B cell (primary cell): ENCODE measurements around the gene TRIM50. TPM values are rescaled to one million over a fixed set of nuclear protein-coding genes. Genes with fewer than 3 reads are reported as not detected.
"Not testable (repeated sequence)": the region's sequence is repeated elsewhere in the genome, so short reads cannot be mapped to it uniquely, and the experiment has no call there.

ENCODE experiments used
- ATAC-seq: fragments of 200-7000 bp; cut with Tn5 transposase; one replicate; pipeline ENCODE4 v1.10.0; 2021; ENCODE audit warnings: low read depth, mild to moderate bottlenecking, moderate number of reproducible peaks, moderate library complexity
- CTCF ChIA-PET: fragments of 350-600 bp; sonication (Branson Sonifier 250); formaldehyde crosslinking; loops from one replicate; lab custom pipeline; 2021; ENCODE audit warnings: antibody characterized with exemption, inconsistent platforms; lab: Charles Lee
- POLR2A ChIA-PET: fragments of 350-600 bp; sonication (Branson Sonifier 250); formaldehyde crosslinking; loops from one replicate; lab custom pipeline; 2021; ENCODE audit warnings: antibody characterized with exemption; lab: Charles Lee
- DNase-seq: peaks from one replicate; pipeline ENCODE4 v3.0.0; 2013
- H2AFZ ChIP-seq: 2 replicates; pipeline ENCODE4 v1.6.1; 2012; ENCODE audit warnings: mild to moderate bottlenecking, low read depth, low read length; ENCODE audit not compliant: insufficient read depth, poor library complexity, severe bottlenecking
- H3K27ac ChIP-seq, 2 donors: 1 replicate in 1 of 2; 2 replicates in 1 of 2; pipeline ENCODE4 v1.5.1; 2012 to 2013; ENCODE audit warnings: low read length in 2 of 2, mild to moderate bottlenecking in 2 of 2, moderate library complexity in 1 of 2
- H3K27me3 ChIP-seq, 4 experiments: fragments of 200-600 bp in 1 of 4; sonication (generic) in 1 of 4; replicated peaks in 1 of 4; 1 replicate in 2 of 4; 2 replicates in 2 of 4; pipeline versions ENCODE4 v1.6.1 to v1.7.0; 2013 to 2016; ENCODE audit warnings: low read length in 3 of 4, mild to moderate bottlenecking in 2 of 4, mixed read lengths in 1 of 4, moderate library complexity in 1 of 4; ENCODE audit not compliant: insufficient read depth in 4 of 4, control insufficient read depth in 3 of 4; ENCODE audit errors: control extremely low read depth in 1 of 4
- H3K36me3 ChIP-seq, 2 experiments: replicated peaks in 1 of 2; 1 replicate in 1 of 2; 2 replicates in 1 of 2; pipeline versions ENCODE4 v1.6.1 to v1.7.1; 2013; ENCODE audit warnings: low read length in 1 of 2; ENCODE audit not compliant: insufficient read depth in 2 of 2, control insufficient read depth in 1 of 2; ENCODE audit errors: control extremely low read depth in 1 of 2, extremely low read depth in 1 of 2
- H3K4me1 ChIP-seq, 2 donors: fragments of 200-600 bp in 1 of 2; sonication (generic) in 1 of 2; 1 replicate in 1 of 2; 2 replicates in 1 of 2; pipeline versions ENCODE4 v1.5.1 to v1.6.1; 2013 to 2017; ENCODE audit warnings: low read length in 2 of 2; ENCODE audit not compliant: control insufficient read depth in 2 of 2, insufficient read depth in 2 of 2
- H3K4me2 ChIP-seq: replicated peaks from 2 replicates; pipeline ENCODE3; 2012; ENCODE audit warnings: mild to moderate bottlenecking, low read depth, low read length; ENCODE audit not compliant: poor library complexity, severe bottlenecking
- H3K4me3 ChIP-seq, 5 experiments: fragments of 200-600 bp in 1 of 5; sonication (generic) in 1 of 5; 1 replicate in 3 of 5; 2 replicates in 2 of 5; pipeline versions ENCODE4 v1.5.1 to v1.7.0; 2011 to 2016; ENCODE audit warnings: low read length in 4 of 5, mild to moderate bottlenecking in 4 of 5, low read depth in 2 of 5, control low read depth in 1 of 5, moderate library complexity in 1 of 5; ENCODE audit not compliant: insufficient read depth in 1 of 5; ENCODE audit errors: control extremely low read depth in 1 of 5, extremely low read depth in 1 of 5
- H3K79me2 ChIP-seq: fragments of 200-600 bp; sonication (generic); one replicate; pipeline ENCODE4 v1.6.0; 2016; ENCODE audit warnings: low read length; ENCODE audit not compliant: control insufficient read depth, insufficient read depth
- H3K9ac ChIP-seq: fragments of 200-600 bp; sonication (generic); 2 replicates; pipeline ENCODE4 v1.6.1; 2017; ENCODE audit warnings: mild to moderate bottlenecking, low read length, moderate library complexity
- H3K9me3 ChIP-seq, 3 donors: one replicate each; pipeline versions ENCODE4 v1.6.1 to v1.7.1; 2013; ENCODE audit warnings: low read length in 2 of 3; ENCODE audit not compliant: control insufficient read depth in 2 of 3, insufficient read depth in 1 of 3; ENCODE audit errors: control extremely low read depth in 1 of 3
- H4K20me1 ChIP-seq: 2 replicates; pipeline ENCODE4 v1.6.0; 2012; ENCODE audit warnings: mild to moderate bottlenecking, low read length; ENCODE audit not compliant: insufficient read depth, control insufficient read depth, poor library complexity, severe bottlenecking
- H3K27ac Mint-ChIP-seq: one replicate; pipeline ENCODE4 v1.8.0; 2021; ENCODE audit warnings: mixed read lengths
- H3K27me3 Mint-ChIP-seq: one replicate; pipeline ENCODE4 v1.8.0; 2021; ENCODE audit warnings: mixed read lengths
- H3K4me1 Mint-ChIP-seq: one replicate; pipeline ENCODE4 v1.8.0; 2021; ENCODE audit warnings: mixed read lengths
- H3K4me3 Mint-ChIP-seq: one replicate; pipeline ENCODE4 v1.8.0; 2021; ENCODE audit warnings: mixed read lengths
- H3K9me3 Mint-ChIP-seq: one replicate; pipeline ENCODE4 v1.8.0; 2022; ENCODE audit warnings: mixed read lengths; ENCODE audit not compliant: insufficient read depth
- EZH2 ChIP-seq: IDR thresholded peaks from 2 replicates; pipeline ENCODE4 v1.6.1; 2012; ENCODE audit warnings: borderline replicate concordance, low read depth, mild to moderate bottlenecking, moderate library complexity, low read length; ENCODE audit not compliant: insufficient read depth, poor library complexity, severe bottlenecking
- WGBS: methylation state at CpG from one replicate; pipeline ENCODE4 v1.1.5; 2013; ENCODE audit warnings: missing lambda C conversion rate; ENCODE audit not compliant: insufficient coverage; 5-methylcytosine and 5-hydroxymethylcytosine counted together
- intact Hi-C: fragments of 100-400 bp; cut with micrococcal nuclease; formaldehyde crosslinking; loops from one replicate; pipeline ENCODE4 v1.10.0; 2022
- polyA minus RNA-seq: library from RNA; depleted of rRNA, polyadenylated mRNA; stranded (reverse); fragments of >200 nt; gene quantifications from 2 replicates; pipeline ENCODE4 v1.2.3, GENCODE V29; 2012
- polyA plus RNA-seq: library from polyadenylated mRNA; depleted of rRNA; stranded (reverse); fragments of >200 nt; gene quantifications from 2 replicates; pipeline ENCODE4 v1.2.3, GENCODE V29; 2012
- total RNA-seq, 2 donors: library from RNA; stranded (reverse); fragments of 120-200 nt in 1 of 2; gene quantifications; 1 replicate in 1 of 2; 2 replicates in 1 of 2; pipeline versions ENCODE4 v1.2.3 to v1.2.4, GENCODE V29; 2013 to 2022
- TF ChIP-seq, protein P1 (sequence below): fragments of 200-600 bp; IDR thresholded peaks from one replicate; pipeline ENCODE4 v1.8.0; 2022; ENCODE audit warnings: antibody characterized with exemption, mild to moderate bottlenecking

TRIM50 gene
- not detected in 2 replicates for total RNA-seq
- not detected for total RNA-seq (2013)
- not detected in 2 replicates for polyA plus RNA-seq
- polyA minus RNA-seq: not detected in 2 replicates

DNA sequence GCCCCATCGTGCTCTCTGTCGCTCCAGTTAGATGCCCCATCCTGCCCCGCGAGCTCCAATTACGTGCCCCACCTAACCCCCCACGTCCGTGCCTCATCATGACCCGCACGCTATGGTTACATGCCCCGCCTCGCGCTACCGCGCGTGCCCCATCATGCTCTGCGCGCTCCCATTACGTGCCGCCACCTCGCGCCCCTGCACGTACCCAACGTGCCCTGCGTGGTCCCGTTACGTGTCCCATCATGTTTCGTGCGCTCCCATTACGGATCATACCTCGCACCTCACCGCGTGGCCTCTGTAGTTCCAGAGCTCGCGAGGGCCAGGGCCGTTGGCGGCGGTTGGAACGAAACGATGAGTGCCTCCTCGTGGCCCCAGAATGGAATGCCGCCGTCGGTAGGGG, at the start of gene TRIM50, which contains the start of gene FKBP6:
TRIM50 (minus strand) TSS at position 161 of the 400 bp plus-strand sequence. CDS start 3,295 bp downstream, outside the sequence.
FKBP6 (plus strand) TSS at position 240 of the 400 bp plus-strand sequence. CDS start 268 bp downstream, outside the sequence.
- intact Hi-C loops, H3K36me3 ChIP-seq, H3K4me2 ChIP-seq, POLR2A ChIA-PET, H3K27me3 ChIP-seq, H3K9me3 ChIP-seq, H2AFZ ChIP-seq, DNase-seq, H3K4me3 Mint-ChIP-seq, H4K20me1 ChIP-seq, H3K4me1 Mint-ChIP-seq, H3K4me3 ChIP-seq, H3K79me2 ChIP-seq, H3K9ac ChIP-seq, CTCF ChIA-PET, H3K27ac ChIP-seq, H3K27me3 Mint-ChIP-seq, H3K9me3 Mint-ChIP-seq, ATAC-seq, H3K27ac Mint-ChIP-seq: not testable (repeated sequence)
- H3K4me1 ChIP-seq: peaks cover 11 to 14% of the 10 kb centered on the region in 2 donors
- WGBS: over 99% methylated on average over 29 of the region's 43 CpGs

- DNase-seq: no peak
- WGBS: 97% methylated on average over 12 of the region's 20 CpGs
- Histone ChIP-seq H4K20me1 (no peaks in the 10 kb centered on the region), H3K27ac (no peak overlapping the region), H3K9me3 (peaks cover 0 to 16% (median 0%) of the 10 kb centered on the region in 3 donors), H3K36me3 (no peaks in the 10 kb centered on the region), H3K79me2 (no peaks in the 10 kb centered on the region), H2AFZ (no peak overlapping the region), H3K4me2 (no peak overlapping the region), H3K4me1 (no peaks in the 10 kb centered on the region), H3K9ac (no peak overlapping the region), H3K4me3 (no peak overlapping the region), H3K27me3 (peaks cover 0 to 22% (median 8%) of the 10 kb centered on the region in 4 experiments)
- Mint-ChIP-seq H3K4me1 (no peaks in the 10 kb centered on the region), H3K27ac (no peak overlapping the region), H3K27me3 (peaks cover 31% of the 10 kb centered on the region), H3K9me3 (no peaks in the 10 kb centered on the region), H3K4me3 (no peak overlapping the region)
- ATAC-seq: no peak
- ChIA-PET POLR2A (no interaction called here), CTCF (no interaction called here)
- intact Hi-C loops: no loop called here
- no peak for TF ChIP-seq EZH2
- TF ChIP-seq, protein P1, sequence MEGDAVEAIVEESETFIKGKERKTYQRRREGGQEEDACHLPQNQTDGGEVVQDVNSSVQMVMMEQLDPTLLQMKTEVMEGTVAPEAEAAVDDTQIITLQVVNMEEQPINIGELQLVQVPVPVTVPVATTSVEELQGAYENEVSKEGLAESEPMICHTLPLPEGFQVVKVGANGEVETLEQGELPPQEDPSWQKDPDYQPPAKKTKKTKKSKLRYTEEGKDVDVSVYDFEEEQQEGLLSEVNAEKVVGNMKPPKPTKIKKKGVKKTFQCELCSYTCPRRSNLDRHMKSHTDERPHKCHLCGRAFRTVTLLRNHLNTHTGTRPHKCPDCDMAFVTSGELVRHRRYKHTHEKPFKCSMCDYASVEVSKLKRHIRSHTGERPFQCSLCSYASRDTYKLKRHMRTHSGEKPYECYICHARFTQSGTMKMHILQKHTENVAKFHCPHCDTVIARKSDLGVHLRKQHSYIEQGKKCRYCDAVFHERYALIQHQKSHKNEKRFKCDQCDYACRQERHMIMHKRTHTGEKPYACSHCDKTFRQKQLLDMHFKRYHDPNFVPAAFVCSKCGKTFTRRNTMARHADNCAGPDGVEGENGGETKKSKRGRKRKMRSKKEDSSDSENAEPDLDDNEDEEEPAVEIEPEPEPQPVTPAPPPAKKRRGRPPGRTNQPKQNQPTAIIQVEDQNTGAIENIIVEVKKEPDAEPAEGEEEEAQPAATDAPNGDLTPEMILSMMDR: no peak
These were observed 49.0 kb upstream of the TRIM50 start for GRCh38 chr7:73376671-73377412.

DNA sequence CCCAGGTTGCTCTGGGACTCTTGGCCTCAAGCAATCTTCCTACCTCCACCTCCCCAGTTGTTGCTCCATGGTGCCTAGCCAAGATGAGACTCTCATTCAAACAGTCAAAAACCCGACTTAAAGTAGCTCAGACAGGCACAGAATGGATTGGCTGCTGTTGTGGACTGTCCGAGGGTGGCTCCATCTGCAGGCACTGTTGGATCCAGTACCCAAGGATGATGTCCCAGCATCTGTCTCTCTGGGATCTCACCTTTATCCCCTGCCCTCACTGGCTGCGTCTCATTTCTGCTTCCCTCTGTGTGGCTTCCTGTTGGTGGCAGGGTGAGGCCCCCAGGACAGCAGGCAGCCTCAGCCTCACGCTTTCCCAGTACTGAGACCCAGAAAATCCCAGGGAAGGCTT, 48.4 kb upstream of the TRIM50 start:
- H3K9me3 Mint-ChIP-seq, H3K9ac ChIP-seq, H2AFZ ChIP-seq, H3K4me3 ChIP-seq, H3K27ac Mint-ChIP-seq, POLR2A ChIA-PET, H3K27ac ChIP-seq, ATAC-seq, H3K4me3 Mint-ChIP-seq, H3K4me1 Mint-ChIP-seq, H3K36me3 ChIP-seq, H3K79me2 ChIP-seq, intact Hi-C loops, CTCF ChIA-PET, H4K20me1 ChIP-seq, H3K4me1 ChIP-seq, H3K4me2 ChIP-seq, DNase-seq: not testable (repeated sequence)
- Histone ChIP-seq H3K27me3 (peaks cover 0 to 22% (median 8%) of the 10 kb centered on the region in 4 experiments), H3K9me3 (peaks cover 0 to 16% (median 0%) of the 10 kb centered on the region in 3 donors)
- WGBS: 60% methylated on average over 4 of the region's 4 CpGs
- H3K27me3 Mint-ChIP-seq: peaks cover 30% of the 10 kb centered on the region
